HG03175 (cell line): Measurements from ENCODE around the gene LMF1.
"Not testable (repeated sequence)": the region's sequence is repeated elsewhere in the genome, so short reads cannot be mapped to it uniquely, and the experiment has no call there.

Source experiments
- ATAC-seq: cut with Tn5 transposase; IDR thresholded peaks from one replicate; pipeline ENCODE4 v1.9.1; 2021; ENCODE audit warnings: mild to moderate bottlenecking, moderate library complexity; ENCODE audit not compliant: unreplicated experiment

LMF1 gene

GRCh38 chr16:886084-886543, 84.7 kb downstream of the LMF1 start:
- no peak for ATAC-seq

GRCh38 chr16:885391-885790, 85.4 kb downstream of the LMF1 start:
- ATAC-seq, result no peak

GRCh38 chr16:884232-884631, 86.6 kb downstream of the LMF1 start:
- ATAC-seq, result no peak

GRCh38 chr16:883781-884180, 87.0 kb downstream of the LMF1 start:
- no peak for ATAC-seq

- no peak for ATAC-seq
These were observed 87.4 kb downstream of the LMF1 start for GRCh38 chr16:883340-883739.

- ATAC-seq, result not testable (repeated sequence)
These were observed 88.1 kb downstream of the LMF1 start for GRCh38 chr16:882671-883070.

- ATAC-seq, result no peak
These were observed 88.5 kb downstream of the LMF1 start for GRCh38 chr16:882256-882655.

- no peak for ATAC-seq
These were observed 89.3 kb downstream of the LMF1 start for GRCh38 chr16:881219-882097.

GRCh38 chr16:880471-881171, 90.2 kb downstream of the LMF1 start:
- no peak for ATAC-seq

GRCh38 chr16:879986-880385, 90.8 kb downstream of the LMF1 start:
- ATAC-seq, result no peak

GRCh38 chr16:879461-879861, 91.3 kb downstream of the LMF1 start:
- ATAC-seq, result no peak

- ATAC-seq, result no peak
These were observed 91.9 kb downstream of the LMF1 start for GRCh38 chr16:878886-879285.

- no peak for ATAC-seq
These were observed 92.6 kb downstream of the LMF1 start for GRCh38 chr16:878072-878784.

GRCh38 chr16:877242-878071, 93.3 kb downstream of the LMF1 start:
- no peak for ATAC-seq

- no peak for ATAC-seq
These were observed 94.1 kb downstream of the LMF1 start for GRCh38 chr16:876523-877241.

- ATAC-seq, result no peak
These were observed 94.8 kb downstream of the LMF1 start for GRCh38 chr16:876041-876335.

GRCh38 chr16:875182-876040, 95.4 kb downstream of the LMF1 start:
- no peak for ATAC-seq

- ATAC-seq, result no peak
These were observed 96.2 kb downstream of the LMF1 start for GRCh38 chr16:874366-875181.
